GM10266 (cell line): ENCODE measurements around the gene ABHD1.
"Not testable (repeated sequence)": the region's sequence is repeated elsewhere in the genome, so short reads cannot be mapped to it uniquely, and the experiment has no call there.

ENCODE experiments used
- DNase-seq: peaks from one replicate; pipeline ENCODE4 v3.0.0; 2012; ENCODE audit errors: extremely low spot score
- CTCF ChIP-seq: IDR thresholded peaks from 2 replicates; pipeline ENCODE4 v1.5.1; 2012; ENCODE audit warnings: mild to moderate bottlenecking, low read depth; ENCODE audit not compliant: control insufficient read depth, insufficient read depth; ENCODE audit errors: missing control alignments

The ABHD1 gene

GRCh38 chr2:27170581-27171337, 47.1 kb downstream of the ABHD1 start:
- no peak for TF ChIP-seq CTCF
- no peak for DNase-seq

GRCh38 chr2:27171351-27171848, 47.8 kb downstream of the ABHD1 start:
- DNase-seq = no peak
- TF ChIP-seq CTCF = no peak

- no peak for TF ChIP-seq CTCF
- DNase-seq = no peak
Measured at GRCh38 chr2:27174638-27175037, 51.0 kb downstream of the ABHD1 start.

GRCh38 chr2:27175330-27175729, 51.7 kb downstream of the ABHD1 start:
- DNase-seq = no peak
- no peak for TF ChIP-seq CTCF

GRCh38 chr2:27175781-27176180, 52.2 kb downstream of the ABHD1 start:
- DNase-seq = not testable (repeated sequence)

- no peak for TF ChIP-seq CTCF
- DNase-seq = no peak
Measured at GRCh38 chr2:27177441-27178351, 54.1 kb downstream of the ABHD1 start.

GRCh38 chr2:27178469-27178868, 54.9 kb downstream of the ABHD1 start:
- no peak for DNase-seq
- TF ChIP-seq CTCF = no peak
